Panc1 (cell line): ENCODE data around the gene H1-8.

Source experiments
- TF ChIP-seq, protein P1 (sequence below): fragments of 450-650 bp; IDR thresholded peaks from 2 replicates; pipeline ENCODE4 v1.5.1; 2017; ENCODE audit warnings: mild to moderate bottlenecking
- TF ChIP-seq, protein P2 (sequence below), 2 experiments: IDR thresholded peaks; 2 replicates each; pipeline ENCODE4 v1.6.1; 2011 to 2012; ENCODE audit warnings: low read depth in 2 of 2, control low read depth in 1 of 2, low read length in 1 of 2, mild to moderate bottlenecking in 1 of 2, moderate library complexity in 1 of 2; ENCODE audit not compliant: insufficient read depth in 1 of 2

DNA sequence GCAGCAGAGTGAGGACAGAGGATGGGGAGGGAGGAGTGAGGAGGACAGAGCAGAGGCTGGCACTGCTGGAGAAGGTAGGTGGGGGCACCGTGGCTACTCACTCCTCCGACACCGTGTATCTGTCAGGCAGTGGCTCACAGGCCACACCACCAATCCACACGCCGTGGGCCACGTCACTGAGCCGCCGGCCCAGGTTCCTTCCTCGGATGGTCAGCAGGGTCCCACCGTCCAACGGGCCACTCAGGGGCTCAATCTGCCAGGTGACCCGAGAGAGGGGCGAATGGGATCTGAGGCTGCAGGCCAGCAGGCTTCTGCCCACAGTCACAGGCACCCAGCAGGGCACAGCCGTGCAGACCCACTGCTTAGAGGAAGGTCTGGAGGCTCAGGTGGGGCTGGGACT is 30.5 kb downstream of the H1-8 start:
- TF ChIP-seq, protein P1, sequence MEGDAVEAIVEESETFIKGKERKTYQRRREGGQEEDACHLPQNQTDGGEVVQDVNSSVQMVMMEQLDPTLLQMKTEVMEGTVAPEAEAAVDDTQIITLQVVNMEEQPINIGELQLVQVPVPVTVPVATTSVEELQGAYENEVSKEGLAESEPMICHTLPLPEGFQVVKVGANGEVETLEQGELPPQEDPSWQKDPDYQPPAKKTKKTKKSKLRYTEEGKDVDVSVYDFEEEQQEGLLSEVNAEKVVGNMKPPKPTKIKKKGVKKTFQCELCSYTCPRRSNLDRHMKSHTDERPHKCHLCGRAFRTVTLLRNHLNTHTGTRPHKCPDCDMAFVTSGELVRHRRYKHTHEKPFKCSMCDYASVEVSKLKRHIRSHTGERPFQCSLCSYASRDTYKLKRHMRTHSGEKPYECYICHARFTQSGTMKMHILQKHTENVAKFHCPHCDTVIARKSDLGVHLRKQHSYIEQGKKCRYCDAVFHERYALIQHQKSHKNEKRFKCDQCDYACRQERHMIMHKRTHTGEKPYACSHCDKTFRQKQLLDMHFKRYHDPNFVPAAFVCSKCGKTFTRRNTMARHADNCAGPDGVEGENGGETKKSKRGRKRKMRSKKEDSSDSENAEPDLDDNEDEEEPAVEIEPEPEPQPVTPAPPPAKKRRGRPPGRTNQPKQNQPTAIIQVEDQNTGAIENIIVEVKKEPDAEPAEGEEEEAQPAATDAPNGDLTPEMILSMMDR = no peak
- TF ChIP-seq, protein P2, sequence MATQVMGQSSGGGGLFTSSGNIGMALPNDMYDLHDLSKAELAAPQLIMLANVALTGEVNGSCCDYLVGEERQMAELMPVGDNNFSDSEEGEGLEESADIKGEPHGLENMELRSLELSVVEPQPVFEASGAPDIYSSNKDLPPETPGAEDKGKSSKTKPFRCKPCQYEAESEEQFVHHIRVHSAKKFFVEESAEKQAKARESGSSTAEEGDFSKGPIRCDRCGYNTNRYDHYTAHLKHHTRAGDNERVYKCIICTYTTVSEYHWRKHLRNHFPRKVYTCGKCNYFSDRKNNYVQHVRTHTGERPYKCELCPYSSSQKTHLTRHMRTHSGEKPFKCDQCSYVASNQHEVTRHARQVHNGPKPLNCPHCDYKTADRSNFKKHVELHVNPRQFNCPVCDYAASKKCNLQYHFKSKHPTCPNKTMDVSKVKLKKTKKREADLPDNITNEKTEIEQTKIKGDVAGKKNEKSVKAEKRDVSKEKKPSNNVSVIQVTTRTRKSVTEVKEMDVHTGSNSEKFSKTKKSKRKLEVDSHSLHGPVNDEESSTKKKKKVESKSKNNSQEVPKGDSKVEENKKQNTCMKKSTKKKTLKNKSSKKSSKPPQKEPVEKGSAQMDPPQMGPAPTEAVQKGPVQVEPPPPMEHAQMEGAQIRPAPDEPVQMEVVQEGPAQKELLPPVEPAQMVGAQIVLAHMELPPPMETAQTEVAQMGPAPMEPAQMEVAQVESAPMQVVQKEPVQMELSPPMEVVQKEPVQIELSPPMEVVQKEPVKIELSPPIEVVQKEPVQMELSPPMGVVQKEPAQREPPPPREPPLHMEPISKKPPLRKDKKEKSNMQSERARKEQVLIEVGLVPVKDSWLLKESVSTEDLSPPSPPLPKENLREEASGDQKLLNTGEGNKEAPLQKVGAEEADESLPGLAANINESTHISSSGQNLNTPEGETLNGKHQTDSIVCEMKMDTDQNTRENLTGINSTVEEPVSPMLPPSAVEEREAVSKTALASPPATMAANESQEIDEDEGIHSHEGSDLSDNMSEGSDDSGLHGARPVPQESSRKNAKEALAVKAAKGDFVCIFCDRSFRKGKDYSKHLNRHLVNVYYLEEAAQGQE (IDR thresholded peaks at IDR 0.05; ENCODE audit: insufficient read depth in 1 of 2, low read depth in 2 of 2, low read length in 1 of 2) = no peak
